Lower lobe of right lung (tissue), 2 donors: ENCODE measurements around the gene FAM110A. TPM values are rescaled to one million over a fixed set of nuclear protein-coding genes. Genes with fewer than 3 reads are reported as not detected.

ENCODE experiments used
- ATAC-seq, 2 donors: fragments of 200-7000 bp; cut with Tn5 transposase; one replicate each; pipeline ENCODE4 v1.9.1; 2020 to 2022; ENCODE audit warnings: mild to moderate bottlenecking in 2 of 2, moderate library complexity in 2 of 2
- DNase-seq: peaks from one replicate; pipeline ENCODE4 v3.0.0-alpha.2; 2020
- H3K27ac ChIP-seq: fragments of 200-600 bp; one replicate; pipeline ENCODE4 v1.8.0; 2022
- H3K27me3 ChIP-seq: fragments of 200-600 bp; one replicate; pipeline ENCODE4 v1.8.0; 2022; ENCODE audit warnings: low read depth
- H3K36me3 ChIP-seq: fragments of 200-600 bp; one replicate; pipeline ENCODE4 v1.8.0; 2022; ENCODE audit warnings: mild to moderate bottlenecking
- H3K4me1 ChIP-seq: fragments of 200-600 bp; one replicate; pipeline ENCODE4 v1.8.0; 2022
- H3K4me3 ChIP-seq: fragments of 200-600 bp; one replicate; pipeline ENCODE4 v1.8.0; 2022; ENCODE audit warnings: mild to moderate bottlenecking
- H3K9me3 ChIP-seq: fragments of 200-600 bp; one replicate; pipeline ENCODE4 v1.8.0; 2022
- CTCF ChIP-seq: fragments of 200-600 bp; IDR thresholded peaks from one replicate; pipeline ENCODE4 v1.8.0; 2022; ENCODE audit warnings: antibody characterized with exemption, mild to moderate bottlenecking
- intact Hi-C: fragments of 100-400 bp; cut with DNase I; formaldehyde crosslinking; loops from one replicate; pipeline ENCODE4 v1.11.0; 2022
- total RNA-seq: library from RNA; stranded (reverse); fragmentation: NEBNext Ultra II Directional; extraction: Animal tissue kit (Norgen Biotek cat#: 25700); gene quantifications from one replicate; pipeline ENCODE4 v1.2.1, GENCODE V29; 2021
- donor health status: DM: no; HTN: yes; CAD: no; lungs with severe emphysema.

Gene FAM110A
- total RNA-seq, 1 donor from 2014 or later, result 21.4 TPM

- intact Hi-C loops, result no loop called here
- DNase-seq, result no peak
- no peak overlapping the region for H3K4me3 ChIP-seq
- no peaks in the 10 kb centered on the region for H3K4me1 ChIP-seq
- H3K36me3 ChIP-seq, result no peaks in the 10 kb centered on the region
- no peaks in the 10 kb centered on the region for H3K27me3 ChIP-seq
- no peak for ATAC-seq
- no peaks in the 10 kb centered on the region for H3K9me3 ChIP-seq
- H3K27ac ChIP-seq, result no peak overlapping the region
- no peak for TF ChIP-seq CTCF
These were observed 20.0 kb downstream of the FAM110A start for GRCh38 chr20:853406-853996.

DNA sequence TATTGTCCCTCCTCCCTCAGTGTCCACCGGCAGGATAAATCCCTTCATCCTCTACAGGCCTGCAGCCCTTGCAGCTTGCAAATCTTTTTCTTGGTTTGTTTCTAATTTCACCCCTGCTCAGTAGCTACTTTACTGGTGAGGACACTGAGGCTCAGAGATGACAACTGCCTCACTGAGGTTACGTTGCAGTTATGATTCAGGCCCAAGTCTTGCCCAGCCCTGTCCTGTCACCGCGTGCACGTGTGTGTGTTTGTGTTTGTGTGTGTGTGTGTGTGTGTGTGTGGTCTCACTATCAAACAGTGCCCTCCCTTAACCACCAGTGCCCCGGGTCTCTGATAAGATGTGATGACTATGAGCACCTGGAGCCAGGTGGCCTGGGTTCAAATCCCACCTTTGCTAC, 21.1 kb downstream of the FAM110A start:
- intact Hi-C loops, result no loop called here
- DNase-seq, result no peak
- TF ChIP-seq CTCF, result no peak

DNA sequence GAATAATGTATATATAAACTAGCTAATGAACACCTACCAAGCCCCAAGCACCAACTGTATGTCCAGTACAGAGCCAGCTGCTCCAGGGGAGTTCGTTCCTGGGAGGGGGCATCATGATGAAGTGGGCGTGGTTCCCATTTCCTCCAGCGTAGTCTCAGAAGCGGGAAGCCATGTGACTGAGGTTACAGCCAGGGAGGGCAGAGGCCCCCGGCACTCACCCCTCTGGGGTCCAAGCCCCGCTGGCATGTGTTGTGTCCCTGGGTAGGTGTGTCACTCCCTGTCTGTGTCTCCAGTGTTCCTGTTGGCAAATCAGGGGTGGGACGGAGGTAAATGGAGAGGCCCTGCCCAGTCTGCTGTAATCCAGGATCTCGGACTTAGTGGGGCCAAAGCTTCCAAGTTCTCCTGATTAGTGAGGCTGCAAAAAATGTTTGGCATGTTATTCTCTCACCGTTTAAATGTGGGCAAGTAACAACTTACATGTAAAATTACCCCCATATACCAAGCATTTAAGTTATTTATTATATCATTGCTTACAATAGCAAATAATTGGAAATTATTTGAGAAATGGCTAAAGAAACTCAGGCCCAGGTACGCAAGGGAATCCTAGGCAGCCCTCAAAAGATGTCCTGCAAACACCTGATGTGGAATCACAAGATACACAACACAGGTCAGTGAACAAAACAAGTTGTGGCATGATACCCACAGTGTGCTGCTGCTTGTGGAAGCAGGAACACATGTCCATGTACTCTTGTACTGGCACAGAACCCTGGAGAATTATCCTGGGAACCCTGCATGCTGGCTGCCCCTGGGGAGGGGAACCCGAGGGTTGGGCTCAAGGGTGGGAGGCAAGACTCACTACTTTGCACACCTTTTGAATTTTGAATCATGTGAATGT, 22.2 kb downstream of the FAM110A start:
- Histone ChIP-seq H3K9me3 (no peaks in the 10 kb centered on the region), H3K4me3 (no peak overlapping the region), H3K27ac (no peak overlapping the region), H3K27me3 (no peaks in the 10 kb centered on the region), H3K36me3 (no peaks in the 10 kb centered on the region), H3K4me1 (no peaks in the 10 kb centered on the region)
- DNase-seq (no peak), ATAC-seq (no peak)
- no peak for TF ChIP-seq CTCF
- intact Hi-C loops, result no loop called here

More for the DNA sequence above, 21.1 kb downstream of the FAM110A start:
- no peak for ATAC-seq
- Histone ChIP-seq H3K27ac (no peak overlapping the region), H3K4me1 (no peaks in the 10 kb centered on the region), H3K36me3 (no peaks in the 10 kb centered on the region), H3K4me3 (no peak overlapping the region), H3K9me3 (no peaks in the 10 kb centered on the region), H3K27me3 (no peaks in the 10 kb centered on the region)

DNA sequence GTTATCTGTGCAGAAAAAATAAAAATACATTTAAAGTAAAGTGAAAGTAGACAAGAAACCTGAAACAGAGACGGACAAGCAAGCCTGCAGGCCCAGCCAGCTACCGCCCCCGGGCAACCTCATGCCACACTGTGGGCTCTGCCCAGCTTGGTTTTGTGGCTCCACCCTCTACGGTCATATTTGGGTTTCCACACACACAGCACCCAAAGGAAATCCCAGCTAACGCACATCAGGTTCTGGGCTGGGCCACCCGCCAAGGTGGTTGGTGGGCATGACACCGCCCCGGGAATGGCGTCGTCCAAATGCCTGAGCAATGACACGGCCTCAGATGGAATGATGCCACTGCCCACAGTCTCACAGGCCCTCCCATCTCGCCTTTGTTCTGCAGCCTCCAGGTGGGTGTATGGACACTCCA, 22.9 kb downstream of the FAM110A start:
- no peaks in the 10 kb centered on the region for H3K9me3 ChIP-seq
- peak; percentile 60 for DNase-seq
- ATAC-seq, result peak; percentile 64 to 74
- no peak for TF ChIP-seq CTCF
- H3K36me3 ChIP-seq, result no peaks in the 10 kb centered on the region
- intact Hi-C loops, result no loop called here
- no peak overlapping the region for H3K4me3 ChIP-seq
- no peaks in the 10 kb centered on the region for H3K4me1 ChIP-seq
- no peaks in the 10 kb centered on the region for H3K27me3 ChIP-seq
- no peak overlapping the region for H3K27ac ChIP-seq

- no peak for DNase-seq
- no peaks in the 10 kb centered on the region for H3K36me3 ChIP-seq
- no peaks in the 10 kb centered on the region for H3K4me1 ChIP-seq
- no peaks in the 10 kb centered on the region for H3K9me3 ChIP-seq
- H3K4me3 ChIP-seq, result no peak overlapping the region
- no peak for TF ChIP-seq CTCF
- no peak for ATAC-seq
- no peak overlapping the region for H3K27ac ChIP-seq
- no peaks in the 10 kb centered on the region for H3K27me3 ChIP-seq
- intact Hi-C loops, result no loop called here
These were observed 24.5 kb downstream of the FAM110A start for GRCh38 chr20:858011-858410.
